ENCODE measurements around the gene ZMYND19. TPM values are rescaled to one million over a fixed set of nuclear protein-coding genes. Genes with fewer than 3 reads are reported as not detected.

ZMYND19 gene
- total and polyA plus RNA-seq, 2 donors (not counting 3 experiments of a cell fraction or from before 2014, with no cell fraction given): 22.8 to 32.6 TPM

GRCh38 chr9:137620048-137620405 lies 29.7 kb upstream of the ZMYND19 start:
- H2AFZ ChIP-seq (ENCODE audit: low read depth, low read length): no peak overlapping the region
- H3K27me3 ChIP-seq (ENCODE audit: control insufficient read depth in 2 of 2, insufficient read depth in 2 of 2, low read length in 2 of 2): no peaks in the 10 kb centered on the region
- peak overlapping the region; percentile 89 for H3K4me2 ChIP-seq (ENCODE audit: insufficient read depth, low read length)
- dilution Hi-C loops (cut with MboI; ENCODE audit: extremely low pct_ligation_motif_present, low sequenced_read_pairs): no loop called here
- CTCF ChIA-PET: interaction anchor here (0.8 to 1.7 kb wide), 4 partner anchors 13 to 75 kb away, joined by 3 to 10 read pairs (median 4); no protein-coding TSS in a partner anchor
- POLR2A ChIA-PET: no interaction called here
- no peak for DNase-seq (ENCODE audit: low read depth, low spot score)
- FAIRE-seq: no peak
- H3K9ac ChIP-seq (replicated peaks; ENCODE audit: extremely low read depth, insufficient read depth, low read length): peak overlapping the region; percentile 48
- H3K4me1 ChIP-seq (ENCODE audit: control insufficient read depth, extremely low read depth, insufficient read depth, low read length): peaks cover 22% of the 10 kb centered on the region
- no TSS peak for BruUV-seq (replicated peaks)
- H4K20me1 ChIP-seq (replicated peaks; ENCODE audit: control insufficient read depth, extremely low read depth, insufficient read depth, low read length): no peaks in the 10 kb centered on the region
- H3K79me2 ChIP-seq (ENCODE audit: control insufficient read depth, insufficient read depth, low read length): peaks cover 72% of the 10 kb centered on the region
- H3K9me1 ChIP-seq (replicated peaks; ENCODE audit: control insufficient read depth, extremely low read depth, insufficient read depth, low read length): no peaks in the 10 kb centered on the region
- no peak overlapping the region for H3K27ac ChIP-seq (ENCODE audit: insufficient read depth, low read depth, low read length)
- intact Hi-C loops (cut with micrococcal nuclease): loop anchor here (5.0 kb wide), 1 partner anchor 52 kb away; no protein-coding TSS in a partner anchor
- no peaks in the 10 kb centered on the region for H3K9me3 ChIP-seq (replicated peaks; ENCODE audit: control insufficient read depth, insufficient read depth, low read length)
- no peak for TF ChIP-seq POLR2A (IDR thresholded peaks at IDR 0.05; ENCODE audit: low read depth, low read length)
- no peak for TF ChIP-seq GATA2 (IDR thresholded peaks at IDR 0.05; ENCODE audit: insufficient read depth, insufficient read length, low read depth, low read length)
- TF ChIP-seq MYC (IDR thresholded peaks at IDR 0.05; ENCODE audit: low read depth, low read length): no peak
- no peak for TF ChIP-seq POLR2AphosphoS5 (IDR thresholded peaks at IDR 0.05; ENCODE audit: insufficient read depth, low read depth, low read length)
- peak overlapping the region; percentile 42 to 82 (median 73) for H3K4me3 ChIP-seq (replicated peaks in 1 of 3; ENCODE audit: insufficient read depth in 1 of 3, low read depth in 1 of 3, low read length in 3 of 3)
- peaks cover 0 to 8% of the 10 kb centered on the region in 2 experiments for H3K36me3 ChIP-seq (ENCODE audit: control insufficient read depth in 2 of 2, extremely low read depth in 1 of 2, insufficient read depth in 2 of 2, low read length in 2 of 2)

DNA sequence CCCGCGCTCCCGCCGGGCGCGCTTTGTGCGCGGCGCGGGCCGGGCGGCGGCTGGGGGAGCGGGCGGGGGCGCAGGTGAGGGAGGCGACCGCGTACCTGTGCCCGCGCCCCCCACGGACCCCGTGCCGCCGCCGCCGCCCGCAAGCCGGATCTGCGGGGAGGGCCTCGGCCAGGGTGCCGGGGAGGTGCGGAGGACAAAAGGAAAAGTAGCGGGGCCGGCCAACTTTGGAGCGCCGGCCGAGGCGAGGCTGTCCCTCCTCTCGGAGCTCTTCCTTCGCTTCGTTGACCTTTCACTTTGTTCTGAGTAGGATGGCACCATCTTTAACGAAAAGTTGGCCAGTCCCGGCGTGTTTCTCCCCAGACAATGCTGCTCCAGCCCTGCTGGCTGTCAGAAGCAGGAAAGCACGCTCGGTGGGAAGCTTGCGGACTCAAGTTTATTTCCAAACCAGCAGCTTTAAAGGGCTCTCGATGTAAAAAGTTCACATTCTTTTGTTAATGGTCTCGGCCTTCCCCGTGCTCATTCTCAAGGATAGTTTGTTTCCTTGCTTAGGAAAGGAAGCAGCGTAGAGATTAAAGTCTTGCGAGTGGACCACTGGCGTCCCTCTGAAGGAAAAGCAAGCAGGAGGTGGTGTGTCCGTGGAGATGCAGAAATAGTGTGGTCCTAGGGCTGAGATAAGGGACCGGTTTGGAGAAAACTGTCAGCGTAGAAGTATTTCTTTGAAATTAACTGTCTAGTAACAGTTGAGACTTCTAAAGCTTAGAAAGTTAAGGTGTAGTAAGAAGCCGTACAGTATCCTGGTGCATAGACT lies 29.1 kb upstream of the ZMYND19 start:
- FAIRE-seq: peak; percentile 81

More for the DNA sequence above, 29.1 kb upstream of the ZMYND19 start:
- peaks cover 22% of the 10 kb centered on the region for H3K4me1 ChIP-seq (ENCODE audit: control insufficient read depth, extremely low read depth, insufficient read depth, low read length)
- peak overlapping the region; percentile 2 for H3K27ac ChIP-seq (ENCODE audit: insufficient read depth, low read depth, low read length)
- H3K9ac ChIP-seq (replicated peaks; ENCODE audit: extremely low read depth, insufficient read depth, low read length): peak overlapping the region; percentile 48
- BruUV-seq (replicated peaks): no TSS peak
- H3K27me3 ChIP-seq (ENCODE audit: control insufficient read depth in 2 of 2, insufficient read depth in 2 of 2, low read length in 2 of 2): no peaks in the 10 kb centered on the region
- H3K4me2 ChIP-seq (ENCODE audit: insufficient read depth, low read length): peak overlapping the region; percentile 89
- peak overlapping the region; percentile 42 to 82 (median 73) for H3K4me3 ChIP-seq (replicated peaks in 1 of 3; ENCODE audit: insufficient read depth in 1 of 3, low read depth in 1 of 3, low read length in 3 of 3)
- peak overlapping the region; percentile 1 for H2AFZ ChIP-seq (ENCODE audit: low read depth, low read length)
- POLR2A ChIA-PET: no interaction called here
- H3K79me2 ChIP-seq (ENCODE audit: control insufficient read depth, insufficient read depth, low read length): peaks cover 66% of the 10 kb centered on the region
- peaks cover 0 to 12% of the 10 kb centered on the region in 2 experiments for H3K36me3 ChIP-seq (ENCODE audit: control insufficient read depth in 2 of 2, extremely low read depth in 1 of 2, insufficient read depth in 2 of 2, low read length in 2 of 2)
- CTCF ChIA-PET: interaction anchor here (0.8 to 1.7 kb wide), 6 partner anchors 13 to 75 kb away, joined by 3 to 10 read pairs (median 4); partner anchors contain the start of gene ARRDC1
- no peaks in the 10 kb centered on the region for H4K20me1 ChIP-seq (replicated peaks; ENCODE audit: control insufficient read depth, extremely low read depth, insufficient read depth, low read length)
- DNase-seq (ENCODE audit: low read depth, low spot score): peak; percentile 58
- intact Hi-C loops (cut with micrococcal nuclease): loop anchor here (2.0 to 5.0 kb wide), 2 partner anchors 53 to 69 kb away; partner anchors contain the start of genes MRPL41 and PNPLA7
- H3K9me3 ChIP-seq (replicated peaks; ENCODE audit: control insufficient read depth, insufficient read depth, low read length): no peaks in the 10 kb centered on the region
- TF ChIP-seq JUN (IDR thresholded peaks at IDR 0.05; ENCODE audit: borderline replicate concordance, insufficient read depth, insufficient read length, low read depth) (no peak), GATA2 (IDR thresholded peaks at IDR 0.05; ENCODE audit: insufficient read depth, insufficient read length, low read depth, low read length) (no peak), MAX (IDR thresholded peaks at IDR 0.05; ENCODE audit: insufficient read depth, insufficient read length) (peak; percentile 26), MYC (IDR thresholded peaks at IDR 0.05; ENCODE audit: low read depth, low read length) (no peak), POLR2AphosphoS5 (IDR thresholded peaks at IDR 0.05; ENCODE audit: insufficient read depth, low read depth, low read length) (no peak)
- TF ChIP-seq, protein P1, sequence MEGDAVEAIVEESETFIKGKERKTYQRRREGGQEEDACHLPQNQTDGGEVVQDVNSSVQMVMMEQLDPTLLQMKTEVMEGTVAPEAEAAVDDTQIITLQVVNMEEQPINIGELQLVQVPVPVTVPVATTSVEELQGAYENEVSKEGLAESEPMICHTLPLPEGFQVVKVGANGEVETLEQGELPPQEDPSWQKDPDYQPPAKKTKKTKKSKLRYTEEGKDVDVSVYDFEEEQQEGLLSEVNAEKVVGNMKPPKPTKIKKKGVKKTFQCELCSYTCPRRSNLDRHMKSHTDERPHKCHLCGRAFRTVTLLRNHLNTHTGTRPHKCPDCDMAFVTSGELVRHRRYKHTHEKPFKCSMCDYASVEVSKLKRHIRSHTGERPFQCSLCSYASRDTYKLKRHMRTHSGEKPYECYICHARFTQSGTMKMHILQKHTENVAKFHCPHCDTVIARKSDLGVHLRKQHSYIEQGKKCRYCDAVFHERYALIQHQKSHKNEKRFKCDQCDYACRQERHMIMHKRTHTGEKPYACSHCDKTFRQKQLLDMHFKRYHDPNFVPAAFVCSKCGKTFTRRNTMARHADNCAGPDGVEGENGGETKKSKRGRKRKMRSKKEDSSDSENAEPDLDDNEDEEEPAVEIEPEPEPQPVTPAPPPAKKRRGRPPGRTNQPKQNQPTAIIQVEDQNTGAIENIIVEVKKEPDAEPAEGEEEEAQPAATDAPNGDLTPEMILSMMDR (IDR thresholded peaks at IDR 0.05; ENCODE audit: extremely low read depth in 1 of 2, insufficient read depth in 1 of 2, low read depth in 1 of 2, low read length in 2 of 2): no peak
- no peaks in the 10 kb centered on the region for H3K9me1 ChIP-seq (replicated peaks; ENCODE audit: control insufficient read depth, extremely low read depth, insufficient read depth, low read length)
- dilution Hi-C loops (cut with MboI; ENCODE audit: extremely low pct_ligation_motif_present, low sequenced_read_pairs): no loop called here
